Thoracic aorta (tissue), 2 donors: ENCODE data around the gene TBPL2. TPM values are rescaled to one million over a fixed set of nuclear protein-coding genes. Genes with fewer than 3 reads are reported as not detected.
"Not testable (repeated sequence)": the region's sequence is repeated elsewhere in the genome, so short reads cannot be mapped to it uniquely, and the experiment has no call there.

Experiments used
- ATAC-seq: fragments of 150-250 bp; one replicate; pipeline ENCODE4 v1.8.0; 2017; ENCODE audit warnings: low read depth; ENCODE audit not compliant: insufficient number of reproducible peaks, low FRiP score
- DNase-seq: peaks from one replicate; pipeline ENCODE4 v3.0.0-alpha.2; 2020; ENCODE audit warnings: low spot score
- H3K27ac ChIP-seq, 2 donors: fragments of 200-600 bp; sonication (generic); 1 replicate in 1 of 2; 2 replicates in 1 of 2; pipeline ENCODE4 v1.5.1; 2016; ENCODE audit warnings: mild to moderate bottlenecking in 2 of 2, moderate library complexity in 2 of 2
- H3K27me3 ChIP-seq: fragments of 200-600 bp; sonication (generic); replicated peaks from 2 replicates; pipeline ENCODE4 v1.6.0; 2016; ENCODE audit warnings: mild to moderate bottlenecking; ENCODE audit not compliant: insufficient read depth
- H3K36me3 ChIP-seq: fragments of 200-600 bp; sonication (generic); one replicate; pipeline ENCODE4 v1.5.1; 2016
- H3K4me1 ChIP-seq, 2 donors: fragments of 200-600 bp; sonication (generic); 1 replicate in 1 of 2; 2 replicates in 1 of 2; pipeline versions ENCODE4 v1.5.1 to v1.6.0; 2016; ENCODE audit warnings: low read depth in 2 of 2, mild to moderate bottlenecking in 1 of 2; ENCODE audit not compliant: control insufficient read depth in 1 of 2
- H3K4me3 ChIP-seq: fragments of 200-600 bp; sonication (generic); 2 replicates; pipeline ENCODE4 v1.5.1; 2016; ENCODE audit warnings: mild to moderate bottlenecking
- H3K9me3 ChIP-seq: fragments of 200-600 bp; sonication (generic); 2 replicates; pipeline ENCODE4 v1.5.1; 2016
- CTCF ChIP-seq: fragments of 200-600 bp; sonication (generic); IDR thresholded peaks from one replicate; pipeline ENCODE4 v1.5.1; 2019; ENCODE audit warnings: antibody characterized with exemption
- total RNA-seq, 2 donors: library from RNA; depleted of rRNA; stranded (reverse); fragments of >200 nt; gene quantifications; one replicate each; pipeline versions ENCODE4 v1.1.0 to v1.2.3, GENCODE V29; 2016

The TBPL2 gene
- total RNA-seq, 2 donors from 2014 or later, result not detected

DNA sequence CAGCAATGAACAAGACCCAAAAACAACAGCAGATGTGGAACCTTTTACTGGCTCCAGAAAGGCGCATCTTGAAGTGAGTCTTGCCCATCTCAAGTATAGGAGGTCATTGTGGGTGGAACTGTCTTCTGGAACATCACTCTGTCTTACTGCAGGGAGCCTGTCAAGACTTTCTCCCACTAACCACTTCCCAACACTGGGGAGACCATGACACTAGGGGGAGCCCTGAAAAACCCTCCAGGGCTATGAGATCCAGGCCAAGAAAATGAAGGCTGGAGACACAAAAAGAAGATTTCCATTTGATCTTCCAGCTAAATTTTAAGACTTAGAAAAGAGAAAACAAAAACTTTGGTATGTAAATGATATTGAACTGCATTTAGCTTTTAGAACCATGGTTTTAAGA lies 15.3 kb downstream of the TBPL2 start:
- no peak for DNase-seq
- no peak for TF ChIP-seq CTCF
- H3K27me3 ChIP-seq, result no peaks in the 10 kb centered on the region

GRCh38 chr14:55423969-55424368 lies 16.4 kb downstream of the TBPL2 start:
- Histone ChIP-seq H3K36me3 (no peaks in the 10 kb centered on the region), H3K4me1 (no peaks in the 10 kb centered on the region), H3K9me3 (no peaks in the 10 kb centered on the region), H3K27me3 (no peaks in the 10 kb centered on the region), H3K27ac (no peak overlapping the region), H3K4me3 (no peak overlapping the region)
- DNase-seq, result no peak
- ATAC-seq, result no peak
- no peak for TF ChIP-seq CTCF

More for the DNA sequence above, 15.3 kb downstream of the TBPL2 start:
- no peak for ATAC-seq
- Histone ChIP-seq H3K4me3 (no peak overlapping the region), H3K4me1 (peaks cover 0 to 3% of the 10 kb centered on the region in 2 donors), H3K9me3 (no peaks in the 10 kb centered on the region), H3K27ac (no peak overlapping the region), H3K36me3 (no peaks in the 10 kb centered on the region)

DNA sequence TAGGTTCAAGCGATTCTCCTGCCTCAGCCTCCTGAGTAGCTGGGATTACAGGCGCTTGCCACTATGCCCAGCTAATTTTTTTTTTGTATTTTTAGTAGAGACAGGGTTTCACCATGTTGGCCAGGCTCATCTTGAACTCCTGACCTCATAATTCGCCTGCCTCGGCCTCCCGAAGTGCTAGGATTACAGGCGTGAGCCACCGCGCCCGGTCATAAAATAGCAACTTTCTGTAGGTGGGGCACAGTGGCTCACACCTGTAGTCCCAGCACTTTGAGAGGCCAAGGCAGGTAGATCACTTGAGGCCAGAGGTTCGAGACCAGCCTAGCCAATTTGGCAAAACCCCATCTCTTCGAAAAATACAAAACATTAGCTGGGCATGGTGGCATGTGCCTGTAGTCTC lies 18.1 kb downstream of the TBPL2 start:
- DNase-seq, H3K4me3 ChIP-seq, H3K36me3 ChIP-seq, H3K27ac ChIP-seq, H3K4me1 ChIP-seq, ATAC-seq, H3K9me3 ChIP-seq, H3K27me3 ChIP-seq: not testable (repeated sequence)

DNA sequence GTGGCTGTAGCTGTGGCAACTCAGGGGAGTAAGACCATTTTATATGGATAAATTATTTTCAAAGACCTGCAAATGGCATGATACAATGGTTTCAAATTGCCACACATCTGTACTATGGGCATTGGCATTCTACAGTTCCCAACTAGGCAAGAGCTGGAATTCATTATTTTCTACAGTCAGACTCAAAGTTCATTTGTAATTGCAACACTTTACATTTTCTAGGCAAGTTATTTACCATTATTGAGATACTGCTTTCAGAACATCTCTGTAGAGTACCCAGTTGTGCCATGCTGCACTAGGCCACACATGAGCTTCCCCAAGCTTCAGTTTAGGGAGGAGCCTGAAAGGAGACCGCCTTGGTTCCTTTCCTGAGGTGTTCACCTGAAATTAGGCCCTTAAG lies 20.8 kb downstream of the TBPL2 start:
- Histone ChIP-seq H3K27ac (no peak overlapping the region), H3K36me3 (no peaks in the 10 kb centered on the region), H3K27me3 (no peaks in the 10 kb centered on the region), H3K4me1 (no peaks in the 10 kb centered on the region), H3K9me3 (no peaks in the 10 kb centered on the region), H3K4me3 (no peak overlapping the region)
- ATAC-seq, result no peak
- DNase-seq, result no peak
- TF ChIP-seq CTCF, result no peak

GRCh38 chr14:55418411-55418810 lies 22.0 kb downstream of the TBPL2 start:
- Histone ChIP-seq H3K4me1 (no peaks in the 10 kb centered on the region), H3K36me3 (no peaks in the 10 kb centered on the region), H3K27ac (no peak overlapping the region), H3K9me3 (no peaks in the 10 kb centered on the region), H3K27me3 (no peaks in the 10 kb centered on the region), H3K4me3 (no peak overlapping the region)
- TF ChIP-seq CTCF, result no peak
- ATAC-seq (no peak), DNase-seq (no peak)

DNA sequence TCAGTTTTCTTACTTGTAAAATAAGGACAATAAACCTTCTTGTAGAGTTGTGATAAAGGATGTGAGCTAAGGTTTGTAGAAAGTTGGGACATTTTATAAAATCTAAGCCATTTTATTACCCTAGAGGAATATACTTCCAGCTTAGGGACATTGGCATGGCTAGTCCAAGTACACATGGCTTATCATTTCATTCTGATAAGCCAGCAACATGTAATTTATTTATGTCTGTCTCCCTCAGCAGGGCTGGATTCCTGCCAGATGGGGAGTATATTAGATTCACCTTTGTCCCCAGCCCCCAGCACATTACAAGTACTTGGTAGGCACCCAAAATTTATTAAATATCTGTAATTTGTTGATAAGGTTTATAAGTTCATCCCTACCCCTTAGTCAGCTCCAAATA lies 22.5 kb downstream of the TBPL2 start:
- ATAC-seq (no peak), DNase-seq (no peak)
- H3K27ac ChIP-seq, result no peak overlapping the region
- H3K36me3 ChIP-seq, result no peaks in the 10 kb centered on the region
- no peaks in the 10 kb centered on the region for H3K4me1 ChIP-seq
- no peaks in the 10 kb centered on the region for H3K9me3 ChIP-seq
- H3K27me3 ChIP-seq, result no peaks in the 10 kb centered on the region
- no peak for TF ChIP-seq CTCF
- no peak overlapping the region for H3K4me3 ChIP-seq
